ENCODE results near the gene ARV1. TPM values are rescaled to one million over a fixed set of nuclear protein-coding genes. Genes with fewer than 3 reads are reported as not detected.

The ARV1 gene
- total RNA-seq, 1 experiment from 2014 or later: 4.0 TPM

DNA sequence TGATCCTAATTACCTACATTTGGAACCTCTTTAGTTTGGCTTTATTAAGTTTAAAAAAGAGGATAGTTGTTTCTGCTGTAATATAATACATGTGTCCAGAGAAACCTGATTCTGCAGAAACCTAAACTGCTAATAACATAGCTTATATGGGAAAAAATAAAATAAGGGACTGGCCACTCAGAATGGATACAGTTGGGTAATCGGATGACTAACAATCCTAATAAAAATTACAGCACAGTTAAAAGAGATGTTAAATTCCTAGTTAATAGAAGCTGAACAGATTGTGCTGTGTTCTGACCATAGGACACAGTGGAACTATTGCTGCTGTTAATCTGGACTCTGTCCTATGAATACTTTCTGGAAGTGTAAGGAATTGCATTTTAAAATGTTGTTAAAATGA is 16.0 kb downstream of the ARV1 start:
- H3K36me3 ChIP-seq (ENCODE audit: control insufficient read depth in 1 of 2, insufficient read depth in 2 of 2, low read length in 2 of 2): peaks cover 10 to 25% of the 10 kb centered on the region in 2 experiments; a peak in 3 of 4 replicates
- H3K9ac ChIP-seq (ENCODE audit: low read length): no peak overlapping the region
- ATAC-seq (no peak), DNase-seq (ENCODE audit: low read depth, low spot score) (no peak)
- H3K9me3 ChIP-seq (ENCODE audit: control insufficient read depth in 1 of 2, insufficient read depth in 1 of 2, low read depth in 1 of 2, low read length in 2 of 2): no peaks in the 10 kb centered on the region
- H3K4me2 ChIP-seq (ENCODE audit: low read length): no peak overlapping the region
- BruUV-seq (replicated peaks): no TSS peak
- no peaks in the 10 kb centered on the region for H3K27me3 ChIP-seq (ENCODE audit: insufficient read depth, low read length)
- H3K9me2 ChIP-seq (ENCODE audit: insufficient read depth): no peaks in the 10 kb centered on the region
- no peak overlapping the region for H2AFZ ChIP-seq (ENCODE audit: low read depth, low read length, poor library complexity, severe bottlenecking)
- no peak for TF ChIP-seq CEBPB (IDR thresholded peaks at IDR 0.05; ENCODE audit: low read depth)
- TF ChIP-seq ELF1 (IDR thresholded peaks at IDR 0.05; ENCODE audit: borderline replicate concordance, low read depth): no peak
- no peak for TF ChIP-seq SRF (IDR thresholded peaks at IDR 0.05; ENCODE audit: low read depth)
- no peak for TF ChIP-seq FOSL1 (IDR thresholded peaks at IDR 0.05; ENCODE audit: low read depth)
- no peak for TF ChIP-seq POLR2A (IDR thresholded peaks at IDR 0.05; ENCODE audit: borderline replicate concordance, extremely low read depth, insufficient read depth, insufficient read length)
- TF ChIP-seq, protein P1, sequence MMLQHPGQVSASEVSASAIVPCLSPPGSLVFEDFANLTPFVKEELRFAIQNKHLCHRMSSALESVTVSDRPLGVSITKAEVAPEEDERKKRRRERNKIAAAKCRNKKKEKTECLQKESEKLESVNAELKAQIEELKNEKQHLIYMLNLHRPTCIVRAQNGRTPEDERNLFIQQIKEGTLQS (IDR thresholded peaks at IDR 0.05): no peak
- no peak for TF ChIP-seq ZFX (IDR thresholded peaks at IDR 0.05)
- no peak for TF ChIP-seq RAD21 (IDR thresholded peaks at IDR 0.05; ENCODE audit: low read depth)
- TF ChIP-seq TCF7L2 (IDR thresholded peaks at IDR 0.05; ENCODE audit: borderline replicate concordance, extremely low read depth, insufficient read depth, insufficient read length): no peak
- no peak for TF ChIP-seq ZNF274 (IDR thresholded peaks at IDR 0.05; ENCODE audit: low read depth, low read length)
- no peak for TF ChIP-seq EZH2phosphoT487 (IDR thresholded peaks at IDR 0.05; ENCODE audit: borderline replicate concordance)
- TF ChIP-seq SP1 (IDR thresholded peaks at IDR 0.05; ENCODE audit: low read depth): no peak
- TF ChIP-seq, protein P2, sequence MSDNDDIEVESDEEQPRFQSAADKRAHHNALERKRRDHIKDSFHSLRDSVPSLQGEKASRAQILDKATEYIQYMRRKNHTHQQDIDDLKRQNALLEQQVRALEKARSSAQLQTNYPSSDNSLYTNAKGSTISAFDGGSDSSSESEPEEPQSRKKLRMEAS (IDR thresholded peaks at IDR 0.05): no peak
- TF ChIP-seq EGR1 (IDR thresholded peaks at IDR 0.05; ENCODE audit: low read depth): no peak
- TF ChIP-seq CBX3 (IDR thresholded peaks at IDR 0.05; ENCODE audit: low read depth): no peak
- no peak for TF ChIP-seq EZH2 (IDR thresholded peaks at IDR 0.05)
- TF ChIP-seq, protein P3, sequence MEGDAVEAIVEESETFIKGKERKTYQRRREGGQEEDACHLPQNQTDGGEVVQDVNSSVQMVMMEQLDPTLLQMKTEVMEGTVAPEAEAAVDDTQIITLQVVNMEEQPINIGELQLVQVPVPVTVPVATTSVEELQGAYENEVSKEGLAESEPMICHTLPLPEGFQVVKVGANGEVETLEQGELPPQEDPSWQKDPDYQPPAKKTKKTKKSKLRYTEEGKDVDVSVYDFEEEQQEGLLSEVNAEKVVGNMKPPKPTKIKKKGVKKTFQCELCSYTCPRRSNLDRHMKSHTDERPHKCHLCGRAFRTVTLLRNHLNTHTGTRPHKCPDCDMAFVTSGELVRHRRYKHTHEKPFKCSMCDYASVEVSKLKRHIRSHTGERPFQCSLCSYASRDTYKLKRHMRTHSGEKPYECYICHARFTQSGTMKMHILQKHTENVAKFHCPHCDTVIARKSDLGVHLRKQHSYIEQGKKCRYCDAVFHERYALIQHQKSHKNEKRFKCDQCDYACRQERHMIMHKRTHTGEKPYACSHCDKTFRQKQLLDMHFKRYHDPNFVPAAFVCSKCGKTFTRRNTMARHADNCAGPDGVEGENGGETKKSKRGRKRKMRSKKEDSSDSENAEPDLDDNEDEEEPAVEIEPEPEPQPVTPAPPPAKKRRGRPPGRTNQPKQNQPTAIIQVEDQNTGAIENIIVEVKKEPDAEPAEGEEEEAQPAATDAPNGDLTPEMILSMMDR (IDR thresholded peaks at IDR 0.05 in 2 of 3, conservative IDR thresholded peaks at IDR 0.05 in 1 of 3; ENCODE audit: borderline replicate concordance in 1 of 3, insufficient read depth in 1 of 3, low read depth in 2 of 3, low read length in 2 of 3): no peak
- TF ChIP-seq YY1 (IDR thresholded peaks at IDR 0.05; ENCODE audit: extremely low read depth, insufficient replicate concordance, low read depth, low read length): no peak
- TF ChIP-seq, protein P4, sequence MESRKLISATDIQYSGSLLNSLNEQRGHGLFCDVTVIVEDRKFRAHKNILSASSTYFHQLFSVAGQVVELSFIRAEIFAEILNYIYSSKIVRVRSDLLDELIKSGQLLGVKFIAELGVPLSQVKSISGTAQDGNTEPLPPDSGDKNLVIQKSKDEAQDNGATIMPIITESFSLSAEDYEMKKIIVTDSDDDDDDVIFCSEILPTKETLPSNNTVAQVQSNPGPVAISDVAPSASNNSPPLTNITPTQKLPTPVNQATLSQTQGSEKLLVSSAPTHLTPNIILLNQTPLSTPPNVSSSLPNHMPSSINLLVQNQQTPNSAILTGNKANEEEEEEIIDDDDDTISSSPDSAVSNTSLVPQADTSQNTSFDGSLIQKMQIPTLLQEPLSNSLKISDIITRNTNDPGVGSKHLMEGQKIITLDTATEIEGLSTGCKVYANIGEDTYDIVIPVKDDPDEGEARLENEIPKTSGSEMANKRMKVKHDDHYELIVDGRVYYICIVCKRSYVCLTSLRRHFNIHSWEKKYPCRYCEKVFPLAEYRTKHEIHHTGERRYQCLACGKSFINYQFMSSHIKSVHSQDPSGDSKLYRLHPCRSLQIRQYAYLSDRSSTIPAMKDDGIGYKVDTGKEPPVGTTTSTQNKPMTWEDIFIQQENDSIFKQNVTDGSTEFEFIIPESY (IDR thresholded peaks at IDR 0.05; ENCODE audit: extremely low read depth, insufficient replicate concordance, low read length): no peak
- TF ChIP-seq, protein P5, sequence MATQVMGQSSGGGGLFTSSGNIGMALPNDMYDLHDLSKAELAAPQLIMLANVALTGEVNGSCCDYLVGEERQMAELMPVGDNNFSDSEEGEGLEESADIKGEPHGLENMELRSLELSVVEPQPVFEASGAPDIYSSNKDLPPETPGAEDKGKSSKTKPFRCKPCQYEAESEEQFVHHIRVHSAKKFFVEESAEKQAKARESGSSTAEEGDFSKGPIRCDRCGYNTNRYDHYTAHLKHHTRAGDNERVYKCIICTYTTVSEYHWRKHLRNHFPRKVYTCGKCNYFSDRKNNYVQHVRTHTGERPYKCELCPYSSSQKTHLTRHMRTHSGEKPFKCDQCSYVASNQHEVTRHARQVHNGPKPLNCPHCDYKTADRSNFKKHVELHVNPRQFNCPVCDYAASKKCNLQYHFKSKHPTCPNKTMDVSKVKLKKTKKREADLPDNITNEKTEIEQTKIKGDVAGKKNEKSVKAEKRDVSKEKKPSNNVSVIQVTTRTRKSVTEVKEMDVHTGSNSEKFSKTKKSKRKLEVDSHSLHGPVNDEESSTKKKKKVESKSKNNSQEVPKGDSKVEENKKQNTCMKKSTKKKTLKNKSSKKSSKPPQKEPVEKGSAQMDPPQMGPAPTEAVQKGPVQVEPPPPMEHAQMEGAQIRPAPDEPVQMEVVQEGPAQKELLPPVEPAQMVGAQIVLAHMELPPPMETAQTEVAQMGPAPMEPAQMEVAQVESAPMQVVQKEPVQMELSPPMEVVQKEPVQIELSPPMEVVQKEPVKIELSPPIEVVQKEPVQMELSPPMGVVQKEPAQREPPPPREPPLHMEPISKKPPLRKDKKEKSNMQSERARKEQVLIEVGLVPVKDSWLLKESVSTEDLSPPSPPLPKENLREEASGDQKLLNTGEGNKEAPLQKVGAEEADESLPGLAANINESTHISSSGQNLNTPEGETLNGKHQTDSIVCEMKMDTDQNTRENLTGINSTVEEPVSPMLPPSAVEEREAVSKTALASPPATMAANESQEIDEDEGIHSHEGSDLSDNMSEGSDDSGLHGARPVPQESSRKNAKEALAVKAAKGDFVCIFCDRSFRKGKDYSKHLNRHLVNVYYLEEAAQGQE (IDR thresholded peaks at IDR 0.05; ENCODE audit: low read depth): no peak
- H4K20me1 ChIP-seq (ENCODE audit: insufficient read depth): no peaks in the 10 kb centered on the region
- POLR2A ChIA-PET: no interaction called here
- H3K4me1 ChIP-seq (ENCODE audit: control insufficient read depth in 1 of 2, insufficient read depth in 2 of 2, low read length in 2 of 2): no peaks in the 10 kb centered on the region
- no peaks in the 10 kb centered on the region for H3K79me2 ChIP-seq (ENCODE audit: insufficient read depth, low read length)
- no peak overlapping the region for H3K27ac ChIP-seq (ENCODE audit: low read depth, low read length)
- intact Hi-C loops (cut with micrococcal nuclease): no loop called here
- CTCF ChIA-PET: no interaction called here
- RAD21 ChIA-PET (ENCODE audit: low non-redundant PET in 1 of 2, low total read pairs in 2 of 2, uncharacterized antibody in 2 of 2, unreplicated experiment in 2 of 2): no interaction called here
- H3K4me3 ChIP-seq (replicated peaks in 1 of 2; ENCODE audit: low read depth in 1 of 2, low read length in 2 of 2): no peak overlapping the region

Measured in HCT116 (cell line).